CD8-positive, alpha-beta memory T cell (primary cell): ENCODE results near the gene KCNJ18. TPM values are rescaled to one million over a fixed set of nuclear protein-coding genes. Genes with fewer than 3 reads are reported as not detected.
"Not testable (repeated sequence)": the region's sequence is repeated elsewhere in the genome, so short reads cannot be mapped to it uniquely, and the experiment has no call there.

ENCODE experiments used
- CTCF ChIA-PET: fragments of 350-600 bp; sonication (Branson Sonifier 250); formaldehyde crosslinking; loops from one replicate; lab custom pipeline; 2021; ENCODE audit warnings: antibody characterized with exemption; lab: Charles Lee
- POLR2A ChIA-PET: fragments of 350-600 bp; sonication (Branson Sonifier 250); formaldehyde crosslinking; loops from one replicate; lab custom pipeline; 2021; ENCODE audit warnings: antibody characterized with exemption; lab: Charles Lee
- DNase-seq, 5 donors: peaks; one replicate each; pipeline versions ENCODE4 v3.0.0 to v3.0.0-alpha.2; 2020 to 2022; ENCODE audit warnings: mixed read lengths in 1 of 5
- H3K27ac ChIP-seq: one replicate; pipeline ENCODE4 v1.7.0; 2013; ENCODE audit warnings: low read depth, mild to moderate bottlenecking, low read length, moderate library complexity
- H3K27me3 ChIP-seq: 2 replicates; pipeline ENCODE4 v1.7.0; 2013; ENCODE audit warnings: low read length, mild to moderate bottlenecking; ENCODE audit not compliant: insufficient read depth, poor library complexity, severe bottlenecking
- H3K36me3 ChIP-seq: 2 replicates; pipeline ENCODE4 v1.7.0; 2013; ENCODE audit warnings: mild to moderate bottlenecking, low read length, moderate library complexity; ENCODE audit not compliant: insufficient read depth
- H3K4me1 ChIP-seq: 2 replicates; pipeline ENCODE4 v1.7.0; 2013; ENCODE audit warnings: mild to moderate bottlenecking, low read length, moderate library complexity; ENCODE audit not compliant: insufficient read depth
- H3K4me3 ChIP-seq: 2 replicates; pipeline ENCODE4 v1.7.0; 2013; ENCODE audit warnings: mild to moderate bottlenecking, low read length
- H3K9me3 ChIP-seq: 2 replicates; pipeline ENCODE4 v1.7.0; 2013; ENCODE audit warnings: mild to moderate bottlenecking, low read length
- H3K27ac Mint-ChIP-seq, 8 donors: one replicate each; pipeline ENCODE4 v1.8.0; 2020 to 2021; ENCODE audit warnings: mixed read lengths in 8 of 8, mild to moderate bottlenecking in 6 of 8, inconsistent platforms in 3 of 8, moderate library complexity in 3 of 8
- H3K27me3 Mint-ChIP-seq, 2 donors: one replicate each; pipeline ENCODE4 v1.8.0; 2020 to 2021; ENCODE audit warnings: mixed read lengths in 2 of 2, mild to moderate bottlenecking in 1 of 2, moderate library complexity in 1 of 2
- H3K36me3 Mint-ChIP-seq, 3 donors: one replicate each; pipeline ENCODE4 v1.8.0; 2020 to 2021; ENCODE audit warnings: mixed read lengths in 3 of 3, inconsistent platforms in 1 of 3, mild to moderate bottlenecking in 1 of 3
- H3K4me1 Mint-ChIP-seq, 3 donors: one replicate each; pipeline ENCODE4 v1.8.0; 2020 to 2021; ENCODE audit warnings: mixed read lengths in 3 of 3, inconsistent platforms in 1 of 3, mild to moderate bottlenecking in 1 of 3
- H3K4me3 Mint-ChIP-seq, 7 donors: one replicate each; pipeline ENCODE4 v1.8.0; 2020 to 2021; ENCODE audit warnings: mixed read lengths in 7 of 7, mild to moderate bottlenecking in 6 of 7, moderate library complexity in 4 of 7, inconsistent platforms in 2 of 7
- H3K9me3 Mint-ChIP-seq, 5 donors: one replicate each; pipeline ENCODE4 v1.8.0; 2020 to 2022; ENCODE audit warnings: mixed read lengths in 5 of 5, mild to moderate bottlenecking in 3 of 5, moderate library complexity in 2 of 5, inconsistent platforms in 1 of 5
- polyA plus RNA-seq: library from polyadenylated mRNA; unstranded; fragments of 300-500 nt; fragmentation: Illumina TruSeq; gene quantifications from one replicate; pipeline ENCODE4 v1.2.3, GENCODE V29; 2021
- total RNA-seq, 2 experiments: library from RNA; stranded (reverse); gene quantifications; one replicate each; pipeline ENCODE4 v1.2.3, GENCODE V29; 2021

Gene KCNJ18
- total and polyA plus RNA-seq, 3 experiments from 2014 or later = not detected

DNA sequence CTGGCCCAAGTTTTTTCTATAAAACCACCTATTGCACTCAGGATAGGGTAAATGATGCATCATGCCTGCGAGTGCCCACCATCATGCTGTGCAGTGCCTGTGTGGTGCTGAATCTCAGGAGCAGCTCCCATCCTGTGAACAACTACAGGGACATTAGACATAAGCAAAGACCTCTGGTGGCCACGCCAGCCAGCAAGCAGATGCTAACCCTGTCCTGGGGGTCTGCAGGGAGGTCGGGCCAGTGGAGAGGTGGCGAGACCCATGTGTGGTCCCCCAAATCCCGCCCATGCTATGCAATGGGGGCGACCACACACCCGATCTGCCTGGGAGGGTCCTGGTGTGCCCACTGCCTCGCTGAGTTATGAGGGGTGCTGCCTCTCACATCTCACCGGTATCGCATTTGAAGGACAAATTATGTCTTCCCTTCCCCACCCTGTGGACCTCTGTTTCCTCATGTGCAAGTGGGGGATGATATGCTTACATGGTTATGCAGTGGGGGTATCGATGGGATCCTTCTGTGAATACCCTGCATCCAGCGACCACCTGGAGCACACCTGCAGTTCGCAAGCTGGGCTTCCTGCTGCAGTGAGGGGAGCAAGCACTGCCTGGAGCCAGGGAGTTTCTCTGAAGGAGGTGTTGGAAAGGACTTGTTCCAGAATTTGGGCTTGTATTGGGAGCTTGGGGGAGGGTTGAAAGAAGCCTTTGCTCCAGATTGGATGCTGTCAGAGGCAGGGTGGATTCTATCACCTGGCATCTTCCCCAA is 23.4 kb upstream of the KCNJ18 start:
- peaks cover 0 to 18% (median 9%) of the 10 kb centered on the region in 5 donors for H3K9me3 Mint-ChIP-seq
- H3K4me1 ChIP-seq, H3K27me3 ChIP-seq, DNase-seq, H3K36me3 ChIP-seq, H3K27ac Mint-ChIP-seq, H3K4me3 Mint-ChIP-seq, CTCF ChIA-PET, H3K27me3 Mint-ChIP-seq, H3K4me1 Mint-ChIP-seq, H3K4me3 ChIP-seq, H3K27ac ChIP-seq, POLR2A ChIA-PET, H3K36me3 Mint-ChIP-seq, H3K9me3 ChIP-seq: not testable (repeated sequence)

- CTCF ChIA-PET, DNase-seq, H3K27me3 ChIP-seq, H3K4me1 Mint-ChIP-seq, H3K4me3 ChIP-seq, H3K27me3 Mint-ChIP-seq, H3K9me3 ChIP-seq, POLR2A ChIA-PET, H3K27ac Mint-ChIP-seq, H3K4me3 Mint-ChIP-seq, H3K27ac ChIP-seq, H3K36me3 Mint-ChIP-seq, H3K36me3 ChIP-seq, H3K4me1 ChIP-seq: not testable (repeated sequence)
- H3K9me3 Mint-ChIP-seq = peaks cover 0 to 18% (median 9%) of the 10 kb centered on the region in 5 donors
Measured at GRCh38 chr17:21669616-21670360, 22.5 kb upstream of the KCNJ18 start.

GRCh38 chr17:21670361-21671155 is 21.8 kb upstream of the KCNJ18 start:
- CTCF ChIA-PET, H3K4me3 ChIP-seq, DNase-seq, H3K27ac Mint-ChIP-seq, H3K4me1 Mint-ChIP-seq, H3K36me3 ChIP-seq, H3K4me1 ChIP-seq, H3K27ac ChIP-seq, H3K27me3 ChIP-seq, POLR2A ChIA-PET, H3K36me3 Mint-ChIP-seq, H3K4me3 Mint-ChIP-seq, H3K9me3 ChIP-seq, H3K27me3 Mint-ChIP-seq: not testable (repeated sequence)
- peaks cover 0 to 24% (median 11%) of the 10 kb centered on the region in 5 donors for H3K9me3 Mint-ChIP-seq

DNA sequence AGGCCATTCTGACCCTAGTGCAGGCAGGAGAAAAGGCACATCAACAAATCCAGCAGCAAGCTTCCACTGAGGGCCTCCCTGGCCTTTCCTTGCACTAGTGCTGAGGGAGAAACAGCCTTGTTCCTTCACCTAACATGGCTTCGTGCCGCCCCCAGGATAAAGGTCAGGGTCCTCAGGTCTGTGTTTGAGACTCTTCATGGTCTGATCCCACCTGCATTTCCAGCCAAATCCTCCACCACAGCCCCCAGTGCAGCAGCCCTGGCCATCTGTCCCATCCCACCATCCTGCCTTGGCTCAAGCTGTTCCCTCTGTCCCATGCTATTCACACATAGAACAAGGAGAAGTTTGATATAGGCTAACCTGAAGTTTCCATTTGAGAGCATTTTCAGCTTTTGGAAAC is 20.9 kb upstream of the KCNJ18 start:
- H3K36me3 Mint-ChIP-seq, H3K4me1 Mint-ChIP-seq, H3K27ac Mint-ChIP-seq: not testable (repeated sequence)

DNA sequence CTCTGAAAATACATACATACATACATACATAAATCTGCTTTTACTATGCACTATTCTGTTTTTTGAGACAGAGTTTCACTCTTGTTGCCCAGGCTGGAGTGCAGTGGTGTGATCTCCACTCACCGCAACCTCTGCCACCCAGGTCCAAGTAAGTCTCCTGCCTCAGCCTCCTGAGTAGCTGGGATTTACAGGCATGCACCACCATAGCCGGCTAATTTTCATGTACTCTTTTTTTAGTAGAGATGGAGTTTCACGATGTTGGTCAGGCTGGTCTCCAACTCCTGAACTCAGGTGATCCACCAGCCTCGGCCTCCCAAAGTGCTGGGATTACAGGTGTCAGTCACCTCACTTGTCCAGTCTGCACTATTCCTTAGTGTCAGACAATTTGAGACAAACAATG is 20.5 kb upstream of the KCNJ18 start:
- H3K36me3 Mint-ChIP-seq, H3K27ac ChIP-seq, DNase-seq, POLR2A ChIA-PET, H3K4me3 Mint-ChIP-seq, H3K27ac Mint-ChIP-seq, H3K4me3 ChIP-seq, H3K4me1 Mint-ChIP-seq, H3K27me3 Mint-ChIP-seq, H3K9me3 ChIP-seq, CTCF ChIA-PET, H3K4me1 ChIP-seq, H3K36me3 ChIP-seq, H3K27me3 ChIP-seq: not testable (repeated sequence)
- peaks cover 0 to 27% (median 12%) of the 10 kb centered on the region in 5 donors for H3K9me3 Mint-ChIP-seq

More for the DNA sequence above, 20.9 kb upstream of the KCNJ18 start:
- H3K27ac ChIP-seq, H3K27me3 ChIP-seq, DNase-seq, H3K4me1 ChIP-seq, POLR2A ChIA-PET, H3K9me3 ChIP-seq, CTCF ChIA-PET, H3K36me3 ChIP-seq, H3K4me3 ChIP-seq, H3K4me3 Mint-ChIP-seq, H3K27me3 Mint-ChIP-seq: not testable (repeated sequence)
- peaks cover 0 to 26% (median 12%) of the 10 kb centered on the region in 5 donors for H3K9me3 Mint-ChIP-seq

- H3K27me3 Mint-ChIP-seq, CTCF ChIA-PET, H3K4me3 Mint-ChIP-seq, H3K27ac Mint-ChIP-seq, POLR2A ChIA-PET, H3K4me3 ChIP-seq, H3K36me3 ChIP-seq, H3K27ac ChIP-seq, H3K4me1 Mint-ChIP-seq, H3K36me3 Mint-ChIP-seq, H3K27me3 ChIP-seq, H3K9me3 ChIP-seq, H3K4me1 ChIP-seq: not testable (repeated sequence)
- peaks cover 0 to 31% (median 13%) of the 10 kb centered on the region in 5 donors for H3K9me3 Mint-ChIP-seq
- DNase-seq = peak in 1 of 5 donors; percentile 38
Measured at GRCh38 chr17:21673451-21674241, 18.7 kb upstream of the KCNJ18 start.

DNA sequence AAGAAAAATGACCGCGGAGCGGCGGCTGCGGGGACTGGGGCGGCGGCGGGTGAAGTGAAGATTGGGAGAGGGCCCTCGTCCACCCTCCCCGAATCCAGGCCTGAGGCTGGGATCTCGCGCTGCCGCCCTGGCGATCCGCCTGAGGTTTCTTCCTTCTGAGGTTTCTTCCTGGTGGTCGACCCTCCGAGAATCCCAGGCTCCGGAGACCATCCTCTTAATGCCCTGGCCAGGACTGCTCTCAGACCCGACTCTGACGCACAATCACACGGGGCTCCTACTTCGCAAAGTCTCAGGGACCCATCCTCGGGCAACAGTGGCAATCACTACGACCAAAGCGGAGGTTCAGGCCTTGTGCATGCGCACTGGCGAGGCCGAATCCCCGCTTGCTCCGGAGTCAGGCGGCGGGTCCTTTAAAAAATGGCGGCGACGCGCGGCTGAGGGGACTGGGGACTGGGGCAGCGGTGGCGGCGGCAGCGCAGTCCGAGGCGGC is 18.0 kb upstream of the KCNJ18 start:
- Mint-ChIP-seq H3K27ac (no peak overlapping the region), H3K36me3 (no peaks in the 10 kb centered on the region), H3K9me3 (peaks cover 0 to 30% (median 15%) of the 10 kb centered on the region in 5 donors), H3K4me1 (no peaks in the 10 kb centered on the region), H3K27me3 (peaks cover 3 to 5% of the 10 kb centered on the region in 2 donors), H3K4me3 (no peak overlapping the region)
- H3K4me1 ChIP-seq = no peaks in the 10 kb centered on the region
- no peak overlapping the region for H3K4me3 ChIP-seq
- CTCF ChIA-PET = no interaction called here
- no peaks in the 10 kb centered on the region for H3K9me3 ChIP-seq
- no peaks in the 10 kb centered on the region for H3K27me3 ChIP-seq
- DNase-seq = no peak
- H3K27ac ChIP-seq = no peak overlapping the region
- POLR2A ChIA-PET = no interaction called here
- H3K36me3 ChIP-seq = no peaks in the 10 kb centered on the region
